SW480 (cell line): ENCODE measurements around the gene RREB1.
A peak's percentile ranks its signal among the peaks of the same experiment; 100 is the strongest.

Experiments
- DNase-seq: peaks from one replicate; pipeline ENCODE4 v3.0.0-alpha.2; 2016; ENCODE audit warnings: low spot score

The RREB1 gene

DNA sequence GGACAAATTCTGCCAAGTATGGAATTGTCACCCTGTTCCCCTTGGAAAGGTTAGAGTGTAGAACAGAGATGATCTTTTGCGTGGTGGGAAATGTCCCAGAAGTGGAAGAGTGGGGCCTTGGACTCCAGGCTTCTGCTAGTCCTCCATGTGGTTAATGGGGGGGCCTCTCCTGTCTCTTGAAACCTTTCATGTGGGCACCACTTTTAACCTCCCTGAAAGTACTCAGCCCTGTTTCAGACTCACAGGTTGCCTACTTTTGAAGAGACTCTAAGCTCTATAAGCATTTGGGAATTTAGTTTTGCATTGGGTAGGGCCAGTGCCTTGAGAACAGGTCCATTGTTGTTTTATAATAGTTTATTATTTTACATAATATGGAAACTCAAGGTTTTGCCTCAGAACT, 17.5 kb downstream of the RREB1 start:
- DNase-seq = no peak

DNA sequence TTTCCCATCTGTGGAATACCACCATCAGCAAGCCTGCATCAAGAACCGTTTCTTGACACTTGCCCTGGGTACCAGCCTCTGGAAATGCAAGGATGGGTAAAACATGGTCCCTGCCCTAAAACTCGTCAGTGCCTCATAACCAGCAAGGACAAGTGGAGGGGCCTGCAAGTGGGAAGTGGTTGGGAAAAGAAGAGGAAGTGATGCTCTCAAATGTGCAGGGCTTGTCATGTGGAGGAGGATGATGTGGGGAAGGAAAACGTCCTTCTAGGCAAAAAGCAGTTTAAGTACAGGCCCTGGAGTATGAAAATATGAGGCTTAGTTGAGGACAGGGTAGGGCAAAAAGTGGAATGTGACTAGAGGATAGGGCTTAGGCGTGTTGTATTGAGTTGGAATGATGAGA, 19.0 kb downstream of the RREB1 start:
- no peak for DNase-seq

DNA sequence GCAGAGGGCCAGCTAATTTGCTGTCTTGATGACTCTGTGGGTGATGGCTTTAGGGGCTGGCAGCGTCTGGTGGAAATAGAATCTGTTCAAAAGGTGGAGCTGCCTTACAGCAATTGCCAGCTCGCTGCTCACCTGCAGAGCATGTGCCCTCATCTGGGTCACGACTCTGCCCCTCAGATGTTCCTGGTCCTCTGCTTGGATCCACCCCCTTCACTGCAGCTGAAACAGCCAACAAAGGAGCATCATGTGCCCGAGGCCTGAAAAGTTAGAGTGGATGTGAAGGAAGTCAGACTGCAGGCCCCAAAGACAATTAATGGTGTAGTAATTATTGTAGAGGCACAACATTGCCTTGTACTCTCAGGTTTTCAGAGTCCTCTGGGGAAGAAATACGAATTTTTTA, 19.9 kb downstream of the RREB1 start:
- no peak for DNase-seq

DNA sequence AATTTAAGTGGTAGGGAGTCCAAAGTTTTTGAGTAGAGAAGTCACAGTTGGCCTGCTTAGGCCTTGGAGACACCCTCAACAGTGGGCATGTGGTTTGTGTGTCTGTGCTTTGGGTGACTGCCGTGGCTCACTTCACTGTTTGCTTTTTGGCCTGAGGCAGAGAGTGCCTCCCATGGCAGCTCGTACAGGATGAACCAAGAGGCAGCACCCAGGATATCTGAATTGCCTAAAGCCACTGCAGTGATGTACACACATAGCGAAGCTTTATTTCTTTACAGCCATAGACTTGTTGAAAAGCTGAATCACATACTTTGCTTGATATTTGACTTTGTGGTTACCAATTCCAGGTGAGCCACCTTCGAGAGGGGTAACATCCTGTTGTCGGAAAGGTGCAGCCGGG, 21.6 kb downstream of the RREB1 start:
- DNase-seq = no peak

DNA sequence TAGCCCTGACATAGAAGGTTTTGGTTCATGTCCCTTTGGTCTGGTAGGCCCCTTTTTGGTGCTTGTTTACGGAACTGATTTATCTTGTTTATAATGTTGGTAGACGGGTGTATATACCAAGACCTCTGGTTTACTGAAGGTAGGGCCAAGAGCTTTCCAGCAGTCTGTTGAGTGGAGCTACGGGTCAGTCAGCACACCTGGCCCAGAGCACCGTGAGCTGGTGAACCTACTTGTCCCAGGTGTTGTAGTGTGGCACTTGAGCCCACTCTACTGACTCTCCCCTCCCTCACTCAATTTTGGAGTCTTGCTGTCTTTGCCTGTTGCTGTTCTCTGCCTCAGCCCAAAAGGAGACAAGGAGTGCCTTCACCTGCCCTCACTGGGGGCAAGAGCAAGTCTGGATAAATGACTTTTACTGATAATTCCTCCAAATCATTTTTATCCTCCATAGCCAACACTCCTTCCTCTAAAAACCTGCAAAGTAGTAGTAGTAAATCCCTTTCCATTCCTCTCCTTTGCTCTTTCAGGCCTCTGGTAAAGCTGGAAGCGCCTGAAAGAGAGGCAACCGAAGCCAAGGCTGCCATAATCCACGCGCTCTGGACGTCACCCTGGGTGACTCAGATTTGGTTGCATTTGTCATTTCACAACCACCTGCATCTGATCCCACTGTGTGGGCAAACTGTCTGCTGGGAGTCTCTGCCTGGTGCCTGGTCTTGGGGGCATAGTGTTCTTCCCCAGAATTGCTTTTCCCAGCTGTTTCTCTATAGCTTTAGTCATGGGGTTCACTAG, 22.2 kb downstream of the RREB1 start:
- no peak for DNase-seq

- no peak for DNase-seq
These were observed 23.6 kb downstream of the RREB1 start for GRCh38 chr6:7131390-7131789.

- no peak for DNase-seq
These were observed 24.8 kb downstream of the RREB1 start for GRCh38 chr6:7132398-7133035.

GRCh38 chr6:7134999-7135745, 27.4 kb downstream of the RREB1 start:
- DNase-seq = no peak

DNA sequence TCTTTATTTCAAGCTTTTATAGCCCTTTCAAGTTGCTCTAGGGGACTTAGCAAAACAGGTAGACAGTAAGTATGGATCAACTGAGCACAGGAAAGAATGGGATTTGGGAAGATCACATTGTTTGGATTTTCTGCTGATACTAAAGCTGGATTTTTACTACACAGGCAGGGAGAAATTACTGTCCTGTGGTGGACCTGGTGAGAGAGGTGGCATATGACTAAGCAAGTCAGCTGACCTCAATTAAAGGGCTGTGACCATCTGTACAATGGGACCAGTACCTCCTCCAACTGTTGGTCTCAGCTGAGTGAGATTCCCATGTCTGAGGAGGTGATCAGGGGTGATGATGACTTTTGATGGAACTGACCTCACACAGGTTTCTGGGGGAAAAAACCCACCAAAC, 28.0 kb downstream of the RREB1 start:
- no peak for DNase-seq

DNA sequence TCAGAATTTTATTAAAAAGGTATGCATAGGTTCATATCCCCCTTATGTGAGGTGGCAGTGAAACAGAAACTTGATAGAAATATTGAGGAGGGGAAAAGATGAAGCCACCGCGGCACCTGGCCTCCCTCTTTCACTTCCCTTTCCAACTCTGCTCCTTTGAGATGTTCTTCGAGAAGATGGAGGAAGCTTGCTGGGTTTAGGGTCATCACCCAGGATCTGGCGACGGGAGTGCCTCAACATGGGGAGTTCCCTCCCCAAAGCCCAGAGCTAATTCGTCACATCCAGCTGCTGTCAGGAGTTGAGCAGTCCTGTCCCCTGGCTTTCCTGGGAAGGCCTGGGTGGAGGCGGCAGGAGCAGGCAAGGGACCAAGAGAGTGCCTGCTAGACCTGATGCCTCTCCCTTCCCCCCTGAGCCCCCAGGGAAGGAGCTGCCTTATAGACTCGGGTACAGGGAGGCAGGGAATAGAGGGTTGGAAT, 29.1 kb downstream of the RREB1 start:
- DNase-seq = no peak

DNA sequence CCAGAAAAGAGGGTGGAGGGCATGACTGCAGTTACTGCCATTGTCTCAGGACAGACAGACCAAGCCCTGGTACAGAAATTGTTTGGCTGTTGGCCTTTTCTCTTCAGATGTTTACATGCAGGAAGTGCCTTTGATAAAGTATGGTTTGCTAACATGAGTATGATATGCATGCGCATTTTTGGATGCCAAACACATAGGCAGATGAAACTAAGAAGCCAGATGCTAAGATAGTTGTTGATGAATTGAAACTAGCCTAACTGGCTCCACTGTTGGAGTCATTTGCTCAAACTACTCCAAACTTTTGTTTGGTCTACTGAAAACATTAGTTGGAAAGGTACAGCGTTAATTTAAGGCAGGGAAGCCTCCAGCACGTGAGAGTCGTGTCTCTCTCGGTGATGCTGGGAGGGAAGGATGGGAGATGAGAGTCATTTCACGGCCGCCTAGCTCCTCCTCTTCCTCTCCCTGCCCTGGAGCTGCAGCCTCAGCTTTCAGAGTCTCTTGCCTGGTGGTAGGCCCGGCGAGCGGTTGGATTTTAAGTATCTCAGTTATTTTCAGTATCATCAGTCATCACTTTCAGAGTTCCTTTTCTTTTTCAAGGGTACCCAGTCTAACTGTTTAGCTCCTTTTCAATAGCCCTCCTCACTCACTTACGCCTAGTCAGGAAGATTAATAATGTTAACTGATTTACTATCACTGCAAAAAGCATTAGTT, 29.7 kb downstream of the RREB1 start:
- peak; percentile 21 for DNase-seq

DNA sequence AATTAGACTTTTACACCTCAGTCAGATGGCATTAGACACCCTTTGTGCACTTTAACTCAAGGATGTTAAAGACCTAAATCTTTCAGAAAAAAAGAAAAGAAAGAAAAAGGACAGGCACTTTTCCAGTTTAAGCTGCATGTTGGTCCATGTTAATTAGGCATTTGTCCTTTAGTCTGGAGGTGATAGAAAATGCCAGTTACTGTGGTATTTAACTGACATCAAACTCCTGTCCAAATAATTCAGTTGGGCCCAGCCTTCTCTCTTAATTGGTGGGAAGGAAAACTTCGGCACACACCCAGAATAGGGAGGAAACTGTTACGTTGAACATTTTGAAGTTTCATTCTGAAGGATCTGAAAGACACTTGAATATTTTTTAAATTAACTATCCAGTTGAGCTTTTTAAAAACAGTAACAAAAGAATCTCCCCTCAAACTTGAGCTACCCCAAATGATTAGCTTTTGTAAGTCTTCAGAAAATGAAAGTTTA, 30.3 kb downstream of the RREB1 start:
- DNase-seq = no peak

GRCh38 chr6:7138921-7139358, 31.2 kb downstream of the RREB1 start:
- peak; percentile 46 for DNase-seq

GRCh38 chr6:7139835-7140470, 32.2 kb downstream of the RREB1 start:
- no peak for DNase-seq

- peak; percentile 59 for DNase-seq
These were observed 33.0 kb downstream of the RREB1 start for GRCh38 chr6:7140631-7141378.

GRCh38 chr6:7142228-7142801, 34.6 kb downstream of the RREB1 start:
- DNase-seq = no peak

- no peak for DNase-seq
These were observed 35.2 kb downstream of the RREB1 start for GRCh38 chr6:7142918-7143475.

- no peak for DNase-seq
These were observed 35.8 kb downstream of the RREB1 start for GRCh38 chr6:7143476-7143974.

- no peak for DNase-seq
These were observed 37.3 kb downstream of the RREB1 start for GRCh38 chr6:7144872-7145584.
